NCI-H748 treated with DMSO at 0.1 percent for 48 hours (cell line): Measurements from ENCODE around the gene KIAA1958.

Experiments used
- DNase-seq: peaks from one replicate; lab custom pipeline; 2025; lab: John Stamatoyannopoulos, UW

The KIAA1958 gene

GRCh38 chr9:112605518-112605917 lies 118.9 kb downstream of the KIAA1958 start:
- no peak for DNase-seq

DNA sequence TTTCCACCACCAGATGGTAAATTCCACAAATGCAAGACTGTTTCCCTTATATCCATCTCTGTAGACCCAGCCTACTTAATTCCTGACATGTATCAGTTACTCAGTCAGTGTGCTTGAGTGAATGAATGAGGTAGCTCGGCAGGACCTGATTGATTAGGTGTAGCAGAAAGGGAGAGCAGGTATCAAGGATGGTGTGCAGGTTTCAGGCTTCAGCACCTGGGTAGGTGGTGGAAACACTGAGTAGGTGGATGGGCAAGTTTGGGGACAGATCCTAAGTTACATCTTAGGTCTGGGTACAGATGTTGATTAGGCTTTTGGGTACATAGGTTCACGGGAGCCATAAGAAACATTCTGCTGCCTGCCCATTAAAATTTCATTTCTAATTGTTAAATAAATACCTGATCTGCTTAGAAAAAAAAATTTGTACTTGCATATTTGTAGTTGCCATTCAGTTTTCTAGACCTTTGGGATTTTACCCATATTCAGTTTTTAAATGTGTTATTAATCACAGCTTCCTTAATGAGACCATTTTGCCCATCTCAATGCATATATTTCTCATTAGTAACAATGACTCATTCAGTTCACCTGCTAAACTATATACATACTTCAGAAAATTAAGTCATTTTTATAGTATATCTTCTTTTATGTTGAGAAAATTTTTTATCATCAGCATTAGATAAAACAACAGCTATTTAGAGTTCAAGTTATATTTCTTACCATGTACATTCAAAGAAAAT lies 119.5 kb downstream of the KIAA1958 start:
- DNase-seq, result no peak

GRCh38 chr9:112608851-112609250 lies 122.2 kb downstream of the KIAA1958 start:
- no peak for DNase-seq

GRCh38 chr9:112615584-112616266 lies 129.1 kb downstream of the KIAA1958 start:
- DNase-seq, result no peak

- DNase-seq, result no peak
Observed at GRCh38 chr9:112617371-112617770, 130.7 kb downstream of the KIAA1958 start.

DNA sequence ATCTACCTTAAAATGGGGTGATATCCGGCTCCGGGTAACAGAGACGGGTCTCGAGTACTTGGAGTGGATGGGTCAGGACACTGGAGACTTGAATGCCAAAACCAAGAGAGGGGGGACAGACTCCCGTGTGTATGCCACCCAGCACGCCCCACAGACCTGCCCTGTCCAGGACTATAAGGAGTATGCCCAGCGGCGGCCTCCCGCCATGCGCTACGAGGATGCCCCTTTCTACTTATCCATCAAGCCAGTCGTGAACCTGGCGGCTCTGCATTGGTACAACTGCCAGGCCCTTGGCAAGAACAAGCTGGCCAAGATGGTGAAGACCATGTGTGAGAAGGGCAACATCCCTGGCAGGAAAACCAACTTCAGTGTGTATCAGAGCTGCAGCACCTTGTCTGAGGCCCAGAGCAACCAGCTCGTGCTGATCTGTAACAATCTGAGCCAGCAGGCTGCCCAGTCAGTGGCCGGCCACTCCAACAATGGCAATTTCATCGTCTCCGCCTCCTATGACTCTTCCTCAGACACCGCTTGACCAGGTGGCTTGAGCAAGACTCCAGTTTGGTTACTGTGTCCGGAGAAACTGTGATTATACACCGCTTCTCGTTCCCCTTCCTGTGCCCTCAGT lies 131.9 kb downstream of the KIAA1958 start:
- no peak for DNase-seq

- DNase-seq, result no peak
Observed at GRCh38 chr9:112620388-112620787, 133.8 kb downstream of the KIAA1958 start.

DNA sequence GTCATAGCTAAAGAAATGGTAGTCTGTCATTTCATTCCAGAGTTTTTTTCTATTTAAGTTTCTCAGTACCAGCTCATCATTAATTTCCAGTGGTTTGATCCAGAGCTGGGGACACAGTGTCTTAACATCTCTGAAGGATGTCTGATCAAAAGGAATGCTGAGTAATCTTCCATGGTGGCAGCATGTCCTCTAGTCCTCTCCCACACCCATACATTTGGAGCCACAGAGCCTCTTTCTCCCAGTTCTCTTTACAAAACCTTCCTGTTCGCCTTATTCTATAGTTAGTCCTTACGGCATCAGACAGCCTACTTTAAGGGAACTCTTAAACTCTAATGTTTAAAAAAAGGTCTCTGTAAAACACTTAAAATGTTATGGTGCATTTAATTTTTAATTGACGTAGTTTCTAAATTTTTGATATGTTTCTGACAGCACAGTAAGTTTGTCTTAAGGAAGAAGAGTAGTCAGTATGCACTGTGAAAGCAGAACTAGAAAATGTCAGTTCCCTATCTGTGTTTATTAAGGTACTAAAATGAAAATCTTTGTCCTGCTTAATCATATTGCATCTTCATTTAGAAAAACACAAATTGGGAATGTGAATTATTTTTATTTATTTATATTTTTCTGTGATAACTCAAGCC lies 134.5 kb downstream of the KIAA1958 start:
- DNase-seq, result no peak

DNA sequence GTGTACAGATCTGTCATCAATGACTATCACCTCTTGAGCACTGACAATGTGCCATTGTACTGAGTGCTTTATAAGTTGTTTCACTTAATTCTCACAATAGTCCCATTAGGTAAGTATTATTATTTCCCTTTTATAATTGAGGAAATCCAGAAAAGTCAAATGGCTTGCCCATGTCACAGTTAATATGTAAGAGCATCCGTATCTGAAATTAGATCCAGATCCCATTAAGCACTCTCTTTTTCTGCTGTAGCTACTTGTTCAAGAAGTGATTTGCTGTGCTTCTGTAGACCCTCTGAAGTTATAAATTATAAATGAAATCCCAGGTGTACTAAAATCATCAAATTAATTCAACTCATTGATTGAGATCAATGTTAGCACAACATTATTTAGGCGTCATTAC lies 136.6 kb downstream of the KIAA1958 start:
- no peak for DNase-seq

- no peak for DNase-seq
Observed at GRCh38 chr9:112624711-112625707, 138.4 kb downstream of the KIAA1958 start.

DNA sequence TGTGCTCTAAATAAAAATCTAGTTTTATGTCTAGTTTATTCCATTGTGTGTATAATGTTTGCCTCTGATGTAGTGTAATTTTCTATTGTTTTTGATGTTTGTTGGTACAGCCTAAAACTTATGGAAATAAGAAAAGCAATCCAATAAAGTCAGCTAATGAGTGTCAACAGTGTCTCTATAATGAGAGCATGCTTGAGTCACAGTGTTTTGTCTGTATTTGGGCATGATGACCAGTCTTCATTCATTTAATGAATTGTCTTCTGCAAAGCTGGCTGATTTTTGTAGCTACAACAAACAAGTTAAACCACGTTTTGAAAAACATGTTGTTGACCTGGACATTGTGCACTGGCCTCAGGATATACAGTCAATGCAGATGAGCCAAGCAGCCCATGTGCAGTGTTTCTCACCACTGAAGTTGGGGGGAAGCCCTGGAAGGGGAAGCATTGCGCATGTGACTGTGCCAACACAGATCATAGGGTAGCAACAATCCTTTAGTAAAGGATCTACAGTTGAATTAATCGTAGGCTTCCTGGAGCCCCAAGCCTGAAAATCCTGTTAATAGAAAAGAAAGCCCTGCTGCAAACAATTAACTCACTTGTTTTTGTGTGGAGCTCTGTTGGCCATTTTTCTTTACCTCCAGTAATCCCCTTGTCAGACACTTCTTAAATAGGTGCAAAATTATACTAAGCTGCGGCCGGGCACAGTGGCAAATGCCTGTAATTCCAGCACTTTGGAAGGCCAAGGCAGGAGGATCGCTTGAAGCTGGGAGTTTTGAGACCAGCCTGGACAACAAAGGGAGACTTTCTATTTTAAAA lies 143.3 kb downstream of the KIAA1958 start:
- DNase-seq, result no peak

DNA sequence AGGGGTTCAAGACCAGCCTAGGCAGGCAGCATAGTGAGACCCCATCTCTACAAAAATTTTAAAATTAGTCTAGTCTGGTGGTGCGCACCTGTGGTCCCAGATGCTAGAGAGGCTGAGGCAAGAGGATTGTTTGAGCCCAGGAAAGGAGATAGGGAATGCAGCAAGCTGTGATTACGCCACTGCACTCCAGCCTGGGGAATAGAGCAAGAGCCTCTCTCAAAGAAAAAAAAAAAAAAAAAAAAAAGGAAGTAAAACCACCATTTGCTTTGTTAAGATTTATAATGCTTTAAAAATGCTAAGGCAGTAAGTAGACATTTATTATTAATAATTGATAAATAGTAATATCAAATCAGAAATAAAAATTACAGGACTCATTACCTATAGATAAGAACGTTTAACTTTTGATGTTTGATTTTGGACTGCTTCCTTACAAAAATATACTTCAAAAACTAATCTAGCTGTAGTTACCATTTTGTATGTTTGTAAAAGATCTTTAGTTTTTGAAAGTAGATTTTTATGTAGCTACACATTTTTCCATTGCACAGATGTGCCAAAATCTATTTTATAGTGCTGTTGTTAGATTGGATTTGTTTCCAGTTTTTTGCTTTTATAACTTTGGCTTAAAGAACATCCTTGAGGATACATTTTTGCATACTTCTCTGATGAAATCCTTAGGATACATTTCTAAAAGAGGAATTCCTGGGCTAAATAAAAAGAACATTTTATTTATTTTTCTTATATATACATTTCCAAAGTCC lies 144.9 kb downstream of the KIAA1958 start:
- DNase-seq, result no peak

DNA sequence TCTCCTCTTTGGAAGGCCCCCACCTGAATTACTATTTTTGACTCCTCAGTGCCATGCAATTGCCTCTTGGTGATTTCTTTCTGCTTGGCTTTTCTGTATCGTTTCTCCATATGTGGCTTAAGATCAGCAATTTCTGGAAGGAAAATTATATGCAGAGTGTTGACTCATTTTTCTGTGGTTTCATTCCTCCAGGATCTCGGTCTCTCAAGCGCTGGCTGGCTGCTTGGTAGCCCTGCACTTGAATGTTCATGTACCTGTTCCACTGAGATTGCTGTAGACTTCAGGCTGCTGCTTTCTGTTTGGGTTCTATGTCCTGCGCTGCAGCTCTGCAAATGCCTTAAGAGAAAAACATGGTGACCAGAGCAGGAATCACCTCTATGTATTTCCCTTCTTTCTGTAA lies 153.7 kb downstream of the KIAA1958 start:
- no peak for DNase-seq

DNA sequence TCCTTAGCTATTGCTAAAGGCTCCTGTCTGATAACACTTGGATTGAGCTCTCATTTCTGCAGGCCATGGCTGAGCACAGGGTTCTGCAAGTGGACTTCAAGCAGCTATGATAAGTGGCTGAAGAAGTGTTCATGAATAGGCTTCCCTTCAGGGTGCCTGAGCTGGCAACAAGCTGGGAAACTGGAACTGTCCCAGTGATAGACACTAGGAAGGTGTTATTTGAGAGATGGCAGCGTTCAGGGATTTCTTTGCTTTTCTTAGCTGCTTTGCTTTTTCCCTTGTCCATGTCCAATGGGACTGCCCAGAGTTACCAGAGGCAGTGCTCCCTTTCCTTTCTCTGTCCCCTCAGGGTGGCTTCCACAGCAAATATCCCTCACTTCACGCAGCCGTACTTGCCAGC lies 155.5 kb downstream of the KIAA1958 start:
- no peak for DNase-seq

- no peak for DNase-seq
Observed at GRCh38 chr9:112647596-112647995, 161.0 kb downstream of the KIAA1958 start.

- no peak for DNase-seq
Observed at GRCh38 chr9:112648624-112649023, 162.0 kb downstream of the KIAA1958 start.

- no peak for DNase-seq
Observed at GRCh38 chr9:112654282-112654681, 167.7 kb downstream of the KIAA1958 start.

DNA sequence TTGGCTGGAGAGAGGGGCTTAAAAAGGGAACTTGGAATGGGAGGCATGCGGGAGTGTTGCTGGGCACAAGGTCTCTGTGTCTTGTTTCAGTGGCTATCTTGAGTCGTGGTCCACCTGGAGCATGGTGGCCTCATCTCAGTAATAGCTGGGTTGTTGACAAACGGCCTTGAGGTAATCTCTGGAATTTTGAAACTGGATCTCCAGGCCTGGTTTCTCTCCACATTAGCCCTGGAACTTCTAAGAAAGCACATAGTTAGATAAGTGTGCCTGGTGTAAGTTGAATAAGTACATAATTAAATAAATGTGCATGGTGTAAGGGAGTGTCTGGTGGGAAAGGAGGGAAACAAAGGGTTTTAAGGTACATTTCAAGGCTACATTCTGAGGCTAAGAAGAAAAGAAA lies 169.0 kb downstream of the KIAA1958 start:
- DNase-seq, result no peak

DNA sequence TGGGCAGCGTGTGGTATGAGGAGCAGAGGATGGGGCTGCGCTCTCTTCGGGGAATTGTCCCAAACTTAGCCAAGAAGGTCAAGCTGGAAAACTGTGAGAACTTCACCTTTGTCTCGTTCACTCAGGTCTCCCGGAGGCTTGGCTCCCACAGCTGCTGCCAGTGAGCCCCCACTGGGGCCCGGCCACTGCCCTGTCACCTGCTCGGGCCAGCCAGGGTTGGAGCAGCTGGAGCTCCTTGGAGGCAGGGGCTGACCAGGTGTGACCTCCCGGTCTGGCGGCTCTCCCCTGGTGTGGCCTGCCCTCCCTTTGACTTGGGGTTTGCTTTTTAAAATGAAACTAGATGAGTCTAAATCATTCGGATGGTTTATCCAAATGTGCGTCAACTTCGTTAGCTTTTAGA lies 173.3 kb downstream of the KIAA1958 start:
- DNase-seq, result no peak

- DNase-seq, result no peak
Observed at GRCh38 chr9:112663681-112664080, 177.1 kb downstream of the KIAA1958 start.
